GM06990 (cell line): ENCODE results near the gene HLX.

Source experiments
- DNase-seq: peaks from one replicate; pipeline ENCODE4 v3.0.0-alpha.2; 2011; ENCODE audit not compliant: insufficient read length; ENCODE audit errors: extremely low read depth
- H3K27me3 ChIP-seq: replicated peaks from 2 replicates; pipeline ENCODE4 v1.6.0; 2011; ENCODE audit warnings: low read length; ENCODE audit not compliant: control insufficient read depth, insufficient read depth
- H3K36me3 ChIP-seq: 2 replicates; pipeline ENCODE4 v1.5.1; 2011; ENCODE audit warnings: low read length; ENCODE audit not compliant: control insufficient read depth, insufficient read depth
- H3K4me3 ChIP-seq: replicated peaks from 2 replicates; pipeline ENCODE4 v1.5.1; 2011; ENCODE audit warnings: low read depth, mild to moderate bottlenecking, control low read depth, low read length
- TF ChIP-seq, protein P1 (sequence below): IDR thresholded peaks from 2 replicates; pipeline ENCODE4 v1.5.1; 2011; ENCODE audit warnings: low read length, control low read depth, mild to moderate bottlenecking, inconsistent platforms; ENCODE audit not compliant: insufficient read depth, poor library complexity, severe bottlenecking

Gene HLX

DNA sequence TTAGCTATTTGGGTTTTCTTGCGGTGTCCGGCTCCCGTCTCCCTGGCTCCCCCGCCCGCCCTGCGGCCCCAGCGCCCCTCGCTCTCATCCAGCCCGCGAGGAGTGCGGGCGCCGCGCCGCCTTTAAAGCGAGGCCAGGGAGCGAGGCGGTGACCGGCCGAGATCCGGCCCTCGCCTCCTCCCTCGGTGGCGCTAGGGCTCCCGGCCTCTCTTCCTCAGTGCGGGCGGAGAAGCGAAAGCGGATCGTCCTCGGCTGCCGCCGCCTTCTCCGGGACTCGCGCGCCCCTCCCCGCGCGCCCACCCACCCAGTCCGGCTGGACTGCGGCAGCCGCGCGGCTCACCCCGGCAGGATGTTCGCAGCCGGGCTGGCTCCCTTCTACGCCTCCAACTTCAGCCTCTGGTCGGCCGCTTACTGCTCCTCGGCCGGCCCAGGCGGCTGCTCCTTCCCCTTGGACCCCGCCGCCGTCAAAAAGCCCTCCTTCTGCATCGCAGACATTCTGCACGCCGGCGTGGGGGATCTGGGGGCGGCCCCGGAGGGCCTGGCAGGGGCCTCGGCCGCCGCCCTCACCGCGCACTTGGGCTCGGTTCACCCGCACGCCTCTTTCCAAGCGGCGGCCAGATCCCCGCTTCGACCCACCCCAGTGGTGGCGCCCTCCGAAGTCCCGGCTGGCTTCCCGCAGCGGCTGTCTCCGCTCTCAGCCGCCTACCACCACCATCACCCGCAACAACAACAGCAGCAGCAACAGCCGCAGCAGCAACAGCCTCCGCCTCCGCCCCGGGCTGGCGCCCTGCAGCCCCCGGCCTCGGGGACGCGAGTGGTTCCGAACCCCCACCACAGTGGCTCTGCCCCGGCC lies 492 bp downstream of the HLX start:
- H3K27me3 ChIP-seq, result peaks cover 7% of the 10 kb centered on the region
- TF ChIP-seq, protein P1, sequence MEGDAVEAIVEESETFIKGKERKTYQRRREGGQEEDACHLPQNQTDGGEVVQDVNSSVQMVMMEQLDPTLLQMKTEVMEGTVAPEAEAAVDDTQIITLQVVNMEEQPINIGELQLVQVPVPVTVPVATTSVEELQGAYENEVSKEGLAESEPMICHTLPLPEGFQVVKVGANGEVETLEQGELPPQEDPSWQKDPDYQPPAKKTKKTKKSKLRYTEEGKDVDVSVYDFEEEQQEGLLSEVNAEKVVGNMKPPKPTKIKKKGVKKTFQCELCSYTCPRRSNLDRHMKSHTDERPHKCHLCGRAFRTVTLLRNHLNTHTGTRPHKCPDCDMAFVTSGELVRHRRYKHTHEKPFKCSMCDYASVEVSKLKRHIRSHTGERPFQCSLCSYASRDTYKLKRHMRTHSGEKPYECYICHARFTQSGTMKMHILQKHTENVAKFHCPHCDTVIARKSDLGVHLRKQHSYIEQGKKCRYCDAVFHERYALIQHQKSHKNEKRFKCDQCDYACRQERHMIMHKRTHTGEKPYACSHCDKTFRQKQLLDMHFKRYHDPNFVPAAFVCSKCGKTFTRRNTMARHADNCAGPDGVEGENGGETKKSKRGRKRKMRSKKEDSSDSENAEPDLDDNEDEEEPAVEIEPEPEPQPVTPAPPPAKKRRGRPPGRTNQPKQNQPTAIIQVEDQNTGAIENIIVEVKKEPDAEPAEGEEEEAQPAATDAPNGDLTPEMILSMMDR, result no peak
- peak; percentile 43 for DNase-seq
- peak overlapping the region; percentile 67 for H3K4me3 ChIP-seq
- no peaks in the 10 kb centered on the region for H3K36me3 ChIP-seq

DNA sequence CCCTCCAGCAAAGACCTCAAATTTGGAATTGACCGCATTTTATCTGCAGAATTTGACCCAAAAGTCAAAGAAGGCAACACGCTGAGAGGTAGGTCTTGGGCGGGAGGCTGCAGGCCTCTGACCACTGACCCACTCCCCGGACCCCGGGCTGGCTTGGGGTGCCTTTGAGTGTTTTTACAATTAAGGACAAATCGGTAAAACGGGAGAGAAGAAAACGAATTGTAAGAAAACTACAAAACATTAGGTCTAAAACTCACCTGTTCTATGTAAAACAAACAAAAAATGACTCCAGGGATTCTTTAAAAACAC lies 1.1 kb downstream of the HLX start:
- TF ChIP-seq, protein P1, result no peak
- no peak for DNase-seq
- Histone ChIP-seq H3K27me3 (peaks cover 7% of the 10 kb centered on the region), H3K36me3 (no peaks in the 10 kb centered on the region), H3K4me3 (peak overlapping the region; percentile 67)

DNA sequence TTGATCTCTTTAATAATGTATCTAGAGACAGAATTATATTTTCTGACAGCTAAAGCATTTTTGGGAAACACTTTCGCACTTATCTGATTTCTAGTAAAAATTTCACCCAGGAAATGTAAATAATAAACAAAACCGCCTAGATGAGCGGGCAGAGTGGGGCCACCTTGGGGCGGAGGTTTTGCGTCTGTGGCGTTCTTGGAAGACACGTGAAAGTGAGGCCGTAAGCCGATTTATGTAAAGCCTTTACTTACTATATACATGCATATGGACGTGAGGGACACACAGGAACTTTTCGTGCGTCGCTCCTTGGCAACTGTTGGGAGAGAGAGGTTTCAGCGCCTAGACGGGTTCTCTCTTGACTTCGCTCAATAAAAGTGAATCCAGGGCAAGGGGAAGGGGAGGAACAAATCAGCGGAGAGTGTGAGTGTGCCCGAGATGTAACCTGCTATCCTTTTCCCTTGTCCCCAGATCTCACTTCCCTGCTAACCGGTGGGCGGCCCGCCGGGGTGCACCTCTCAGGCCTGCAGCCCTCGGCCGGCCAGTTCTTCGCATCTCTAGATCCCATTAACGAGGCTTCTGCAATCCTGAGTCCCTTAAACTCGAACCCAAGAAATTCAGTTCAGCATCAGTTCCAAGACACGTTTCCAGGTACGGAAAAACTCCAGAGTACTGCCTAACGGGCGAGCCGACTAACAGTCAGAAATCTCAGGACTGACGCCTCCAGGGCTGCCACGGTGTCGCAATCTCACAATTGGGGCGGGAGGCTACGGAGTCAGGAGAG lies 1.7 kb downstream of the HLX start:
- H3K27me3 ChIP-seq, result peaks cover 7% of the 10 kb centered on the region

GRCh38 chr1:220882061-220882891 lies 3.0 kb downstream of the HLX start:
- H3K36me3 ChIP-seq, result no peaks in the 10 kb centered on the region
- TF ChIP-seq, protein P1, result no peak
- no peak overlapping the region for H3K4me3 ChIP-seq
- no peak for DNase-seq
- H3K27me3 ChIP-seq, result peaks cover 5% of the 10 kb centered on the region

More for the DNA sequence above, 1.7 kb downstream of the HLX start:
- no peak for DNase-seq
- TF ChIP-seq, protein P1, result no peak
- Histone ChIP-seq H3K36me3 (no peaks in the 10 kb centered on the region), H3K4me3 (no peak overlapping the region)

DNA sequence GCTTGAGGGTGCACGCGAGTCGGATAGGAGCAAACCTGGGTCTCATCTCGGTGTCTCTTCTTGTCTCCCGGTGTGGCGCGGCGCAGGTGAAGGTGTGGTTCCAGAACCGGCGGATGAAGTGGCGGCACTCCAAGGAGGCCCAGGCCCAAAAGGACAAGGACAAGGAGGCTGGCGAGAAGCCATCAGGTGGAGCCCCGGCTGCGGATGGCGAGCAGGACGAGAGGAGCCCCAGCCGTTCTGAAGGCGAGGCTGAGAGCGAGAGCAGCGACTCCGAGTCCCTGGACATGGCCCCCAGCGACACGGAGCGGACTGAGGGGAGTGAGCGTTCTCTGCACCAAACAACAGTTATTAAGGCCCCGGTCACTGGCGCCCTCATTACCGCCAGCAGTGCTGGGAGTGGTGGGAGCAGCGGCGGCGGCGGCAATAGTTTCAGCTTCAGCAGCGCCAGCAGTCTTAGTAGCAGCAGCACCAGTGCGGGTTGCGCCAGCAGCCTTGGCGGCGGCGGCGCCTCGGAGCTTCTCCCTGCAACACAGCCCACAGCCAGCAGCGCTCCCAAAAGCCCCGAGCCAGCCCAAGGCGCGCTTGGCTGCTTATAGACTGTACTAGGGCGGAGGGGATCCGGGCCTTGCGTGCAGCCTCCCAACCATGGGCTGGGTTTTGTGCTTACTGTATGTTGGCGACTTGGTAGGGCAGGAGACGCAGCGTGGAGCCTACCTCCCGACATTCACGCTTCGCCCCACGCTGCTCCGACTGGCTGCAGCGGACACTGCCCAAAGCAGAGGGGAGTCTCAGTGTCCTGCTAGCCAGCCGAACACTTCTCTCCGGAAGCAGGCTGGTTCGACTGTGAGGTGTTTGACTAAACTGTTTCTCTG lies 5.1 kb downstream of the HLX start:
- no peaks in the 10 kb centered on the region for H3K36me3 ChIP-seq
- DNase-seq, result no peak
- TF ChIP-seq, protein P1, result no peak
- no peak overlapping the region for H3K4me3 ChIP-seq
- H3K27me3 ChIP-seq, result peaks cover 3% of the 10 kb centered on the region
